Smooth muscle cell (in vitro differentiated cells): ENCODE measurements around the gene CGRRF1. TPM values are rescaled to one million over a fixed set of nuclear protein-coding genes. Genes with fewer than 3 reads are reported as not detected.
A peak's percentile ranks its signal among the peaks of the same experiment; 100 is the strongest.

Experiments used
- DNase-seq: peaks from one replicate; lab custom pipeline; 2025; ENCODE audit not compliant: unreplicated experiment; lab: John Stamatoyannopoulos, UW
- H2AFZ ChIP-seq: fragments of 200-600 bp; sonication (generic); 2 replicates; pipeline ENCODE4 v1.6.0; 2016; ENCODE audit warnings: antibody characterized with exemption, low read depth, mild to moderate bottlenecking
- H3F3A ChIP-seq: fragments of 200-600 bp; sonication (generic); 2 replicates; pipeline ENCODE4 v1.6.0; 2017; ENCODE audit warnings: antibody characterized with exemption, low read depth
- H3K27ac ChIP-seq: fragments of 200-600 bp; sonication (generic); 2 replicates; pipeline ENCODE4 v1.5.1; 2016; ENCODE audit warnings: low read depth, mild to moderate bottlenecking
- H3K27me3 ChIP-seq: fragments of 200-600 bp; sonication (generic); 2 replicates; pipeline ENCODE4 v1.6.1; 2016; ENCODE audit warnings: low read depth, mild to moderate bottlenecking
- H3K36me3 ChIP-seq: fragments of 200-600 bp; sonication (generic); 2 replicates; pipeline ENCODE4 v1.5.1; 2016; ENCODE audit warnings: low read depth
- H3K4me1 ChIP-seq: fragments of 200-600 bp; sonication (generic); 2 replicates; pipeline ENCODE4 v1.5.1; 2016; ENCODE audit warnings: low read depth
- H3K4me2 ChIP-seq: fragments of 200-600 bp; sonication (generic); 2 replicates; pipeline ENCODE4 v1.6.0; 2016; ENCODE audit warnings: mild to moderate bottlenecking
- H3K4me3 ChIP-seq: fragments of 200-600 bp; sonication (generic); 2 replicates; pipeline ENCODE4 v1.5.1; 2016; ENCODE audit warnings: mild to moderate bottlenecking
- H3K79me2 ChIP-seq: fragments of 200-600 bp; sonication (generic); 2 replicates; pipeline ENCODE4 v1.6.0; 2016; ENCODE audit warnings: low read depth, mild to moderate bottlenecking
- H3K9ac ChIP-seq: fragments of 200-600 bp; sonication (generic); 2 replicates; pipeline ENCODE4 v1.6.0; 2016; ENCODE audit warnings: low read depth
- H3K9me3 ChIP-seq: fragments of 200-600 bp; sonication (generic); replicated peaks from 2 replicates; pipeline ENCODE4 v1.5.1; 2016; ENCODE audit warnings: low read depth
- H4K20me1 ChIP-seq: fragments of 200-600 bp; sonication (generic); 2 replicates; pipeline ENCODE4 v1.6.0; 2016; ENCODE audit warnings: low read depth
- CTCF ChIP-seq: fragments of 200-600 bp; sonication (generic); IDR thresholded peaks from 2 replicates; pipeline ENCODE4 v1.5.1; 2017; ENCODE audit warnings: borderline replicate concordance, mild to moderate bottlenecking, antibody characterized with exemption; ENCODE audit not compliant: insufficient read depth, poor library complexity, severe bottlenecking
- WGBS: methylation state at CpG from one replicate; pipeline ENCODE4 v1.1.7; 2016; ENCODE audit warnings: low lambda C conversion rate; 5-methylcytosine and 5-hydroxymethylcytosine counted together
- polyA plus RNA-seq: library from polyadenylated mRNA; unstranded; fragments of >200 nt; fragmentation: Nextera tagmentation; extraction: Ambion mirVana; gene quantifications from 2 replicates; pipeline ENCODE4 v1.2.1, GENCODE V29; 2016
- total RNA-seq: library from RNA; depleted of rRNA; stranded (reverse); fragments of >200 nt; gene quantifications from 2 replicates; pipeline ENCODE4 v1.2.3, GENCODE V29; 2014

CGRRF1 gene
- total and polyA plus RNA-seq, 2 experiments from 2014 or later: 20.7 to 30.6 TPM

- peak; percentile 30 for TF ChIP-seq CTCF
- H3K27me3 ChIP-seq: no peaks in the 10 kb centered on the region
- H3K36me3 ChIP-seq: no peaks in the 10 kb centered on the region
- peak within 1 kb of the TSS; percentile 98 for H2AFZ ChIP-seq
- H3K79me2 ChIP-seq: peaks cover 48% of the 10 kb centered on the region
- peaks cover 10% of the 10 kb centered on the region for H3F3A ChIP-seq
- H3K9ac ChIP-seq: peak within 1 kb of the TSS; percentile 94
- peak within 1 kb of the TSS; percentile 92 for H3K27ac ChIP-seq
- peaks cover 38% of the 10 kb centered on the region for H4K20me1 ChIP-seq
- 1% methylated on average over 42 of the region's 51 CpGs for WGBS
- H3K9me3 ChIP-seq: no peaks in the 10 kb centered on the region
- H3K4me1 ChIP-seq: peaks cover 18% of the 10 kb centered on the region
- peak; percentile 58 for DNase-seq
- H3K4me2 ChIP-seq: peak within 1 kb of the TSS; percentile 94
- H3K4me3 ChIP-seq: peak within 1 kb of the TSS; percentile 98
Measured at GRCh38 chr14:54488646-54489317, 20.9 kb upstream of the CGRRF1 start, which contains the start of gene GMFB. Gene GMFB (minus strand): TSS chr14:54488980. CDS start chr14:54488927, 53 bp downstream.

- TF ChIP-seq CTCF: no peak
- Histone ChIP-seq H3K9ac (peak overlapping the region; percentile 94), H3K79me2 (peaks cover 43% of the 10 kb centered on the region), H3K27me3 (no peaks in the 10 kb centered on the region), H3K27ac (peak overlapping the region; percentile 92), H3K4me1 (peaks cover 18% of the 10 kb centered on the region), H3K4me3 (peak overlapping the region; percentile 98), H4K20me1 (peaks cover 33% of the 10 kb centered on the region), H2AFZ (peak overlapping the region; percentile 98), H3F3A (peaks cover 10% of the 10 kb centered on the region), H3K4me2 (peak overlapping the region; percentile 94), H3K36me3 (no peaks in the 10 kb centered on the region), H3K9me3 (no peaks in the 10 kb centered on the region)
- 40% methylated on average over 5 of the region's 5 CpGs for WGBS
- DNase-seq: no peak
Measured at GRCh38 chr14:54489318-54489683, 20.4 kb upstream of the CGRRF1 start.

GRCh38 chr14:54489731-54490444 lies 19.8 kb upstream of the CGRRF1 start:
- H2AFZ ChIP-seq: peak overlapping the region; percentile 98
- no peak overlapping the region for H3K9ac ChIP-seq
- H3K27me3 ChIP-seq: no peaks in the 10 kb centered on the region
- no peaks in the 10 kb centered on the region for H3K9me3 ChIP-seq
- H3K4me2 ChIP-seq: peak overlapping the region; percentile 94
- H3K4me1 ChIP-seq: peaks cover 18% of the 10 kb centered on the region
- 79% methylated on average over 4 of the region's 4 CpGs for WGBS
- H3F3A ChIP-seq: peaks cover 10% of the 10 kb centered on the region
- H3K4me3 ChIP-seq: peak overlapping the region; percentile 98
- H3K27ac ChIP-seq: peak overlapping the region; percentile 92
- H3K36me3 ChIP-seq: no peaks in the 10 kb centered on the region
- peaks cover 28% of the 10 kb centered on the region for H4K20me1 ChIP-seq
- peaks cover 37% of the 10 kb centered on the region for H3K79me2 ChIP-seq
- DNase-seq: no peak
- no peak for TF ChIP-seq CTCF
